Activated naive CD8-positive, alpha-beta T cell treated with anti-CD3 and anti-CD28 coated beads for 36 hours (primary cell): ENCODE results near the gene LFNG. TPM values are rescaled to one million over a fixed set of nuclear protein-coding genes. Genes with fewer than 3 reads are reported as not detected.

Source experiments
- DNase-seq: peaks from one replicate; pipeline ENCODE4 v3.0.0; 2021
- H3K27ac Mint-ChIP-seq: one replicate; pipeline ENCODE4 v1.8.0; 2022; ENCODE audit warnings: mild to moderate bottlenecking, moderate library complexity, mixed read lengths
- H3K27me3 Mint-ChIP-seq: one replicate; pipeline ENCODE4 v1.8.0; 2022; ENCODE audit warnings: mild to moderate bottlenecking, mixed read lengths
- H3K36me3 Mint-ChIP-seq: one replicate; pipeline ENCODE4 v1.8.0; 2021; ENCODE audit warnings: mild to moderate bottlenecking, mixed read lengths
- H3K4me1 Mint-ChIP-seq: one replicate; pipeline ENCODE4 v1.8.0; 2021; ENCODE audit warnings: mixed read lengths
- H3K4me3 Mint-ChIP-seq: one replicate; pipeline ENCODE4 v1.8.0; 2022; ENCODE audit warnings: mild to moderate bottlenecking, moderate library complexity, mixed read lengths
- H3K9me3 Mint-ChIP-seq: one replicate; pipeline ENCODE4 v1.8.0; 2022; ENCODE audit warnings: mixed read lengths
- total RNA-seq, 2 experiments: library from RNA; stranded (reverse); gene quantifications; one replicate each; pipeline ENCODE4 v1.2.3, GENCODE V29; 2021

LFNG gene
- total RNA-seq, 2 experiments from 2014 or later: 21.0 to 25.8 TPM

DNA sequence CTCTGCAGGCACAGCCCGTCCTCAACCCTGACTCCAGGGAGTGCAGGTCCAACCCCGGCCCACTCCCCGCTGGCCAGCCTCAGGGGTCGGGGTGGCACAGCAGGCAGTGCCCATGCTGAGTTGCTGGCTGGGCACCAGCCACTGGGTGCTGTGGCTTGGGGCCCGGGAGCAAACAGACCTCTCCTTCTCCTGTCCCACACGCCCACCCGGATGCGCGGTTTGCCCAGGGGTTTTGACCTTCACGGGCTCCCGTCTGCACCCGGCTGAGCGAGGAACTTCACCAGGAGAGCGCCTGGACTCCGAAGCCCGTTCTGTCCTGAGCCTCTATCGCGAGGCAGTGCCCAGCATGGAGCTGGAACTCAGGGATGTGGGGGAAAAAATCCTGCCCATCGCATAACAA is 40.8 kb upstream of the LFNG start:
- Mint-ChIP-seq H3K4me1 (peaks cover 3% of the 10 kb centered on the region), H3K36me3 (no peaks in the 10 kb centered on the region), H3K27me3 (no peaks in the 10 kb centered on the region), H3K4me3 (no peak overlapping the region), H3K9me3 (peaks cover 3% of the 10 kb centered on the region), H3K27ac (no peak overlapping the region)
- DNase-seq: no peak

DNA sequence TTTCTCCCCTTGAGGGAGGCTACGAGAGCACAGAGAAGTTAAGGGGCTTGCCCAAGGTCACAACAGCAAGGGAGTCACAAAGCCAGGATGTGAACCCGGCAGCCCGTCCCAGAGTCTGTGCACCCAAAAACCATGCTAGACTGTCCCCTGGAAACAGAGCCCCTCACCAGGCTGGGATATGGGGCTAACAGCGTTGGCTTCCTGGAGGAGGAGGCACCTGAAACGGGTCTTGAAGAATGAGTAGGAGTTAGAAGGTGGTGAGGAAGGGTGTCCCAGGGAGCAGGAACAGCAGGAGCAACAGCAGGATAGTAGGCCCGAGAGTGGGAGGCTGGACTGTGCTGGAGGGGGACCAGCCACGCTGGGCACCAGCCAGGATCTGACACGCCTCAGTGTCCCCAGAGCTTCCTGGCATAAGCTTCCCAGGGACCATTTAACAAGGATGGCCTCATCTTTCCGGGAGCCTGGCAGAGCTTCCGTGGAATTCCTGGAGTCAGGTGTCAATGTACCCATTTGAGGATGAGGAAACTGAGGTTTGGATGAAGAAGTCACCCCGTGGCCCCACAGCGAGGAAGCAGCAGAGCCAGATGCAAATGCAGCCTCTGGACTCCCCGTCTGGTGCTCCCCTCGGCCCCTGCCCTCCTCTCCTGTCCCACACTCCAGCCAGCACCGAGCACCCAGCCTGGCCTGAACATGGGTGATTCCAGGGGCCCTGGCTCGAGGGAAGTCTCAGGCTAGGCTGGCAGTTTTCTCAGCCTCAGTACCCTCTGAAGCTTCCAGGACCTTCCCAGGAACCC is 40.1 kb upstream of the LFNG start:
- Mint-ChIP-seq H3K27ac (no peak overlapping the region), H3K36me3 (no peaks in the 10 kb centered on the region), H3K27me3 (no peaks in the 10 kb centered on the region), H3K9me3 (peaks cover 3% of the 10 kb centered on the region), H3K4me1 (peaks cover 3% of the 10 kb centered on the region), H3K4me3 (no peak overlapping the region)
- no peak for DNase-seq

DNA sequence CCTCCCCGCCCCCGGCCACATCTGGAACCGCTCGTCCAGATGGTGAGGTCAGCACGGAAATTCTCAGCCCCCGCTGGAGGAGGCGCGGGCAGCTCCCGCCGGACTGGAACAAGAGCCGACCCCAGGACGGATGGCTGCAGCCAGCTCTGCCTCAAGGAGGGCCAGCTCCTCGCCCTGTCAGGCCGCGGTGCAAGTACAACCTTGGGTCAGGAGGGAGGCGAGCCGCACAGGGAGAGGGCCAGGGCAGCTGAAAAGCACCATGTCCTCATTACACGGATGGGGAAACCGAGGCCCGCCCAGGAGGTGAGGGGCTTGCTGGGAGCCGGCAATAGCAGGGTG is 39.5 kb upstream of the LFNG start:
- Mint-ChIP-seq H3K4me1 (peaks cover 3% of the 10 kb centered on the region), H3K36me3 (no peaks in the 10 kb centered on the region), H3K9me3 (peaks cover 3% of the 10 kb centered on the region), H3K27me3 (no peaks in the 10 kb centered on the region), H3K27ac (no peak overlapping the region), H3K4me3 (no peak overlapping the region)
- no peak for DNase-seq

DNA sequence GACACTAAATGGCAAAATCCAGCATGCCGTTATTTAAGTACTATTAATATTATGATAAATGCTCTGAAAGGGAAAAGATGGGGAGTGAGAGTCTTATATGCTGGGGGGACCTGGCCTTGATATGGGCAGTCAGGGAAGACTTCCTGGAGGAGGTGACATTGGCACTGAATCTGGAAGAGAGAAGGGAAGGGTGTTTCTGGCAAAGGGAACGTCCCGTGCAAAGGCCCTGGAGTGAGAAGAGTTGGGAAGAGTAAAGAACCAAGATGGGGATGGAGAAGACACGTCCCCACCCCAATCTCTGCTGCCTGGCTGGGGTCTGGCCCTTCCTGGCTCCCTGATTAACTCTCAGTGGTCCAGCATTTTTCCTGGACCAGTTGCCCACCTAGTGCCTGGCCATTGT is 38.4 kb upstream of the LFNG start:
- no peaks in the 10 kb centered on the region for H3K27me3 Mint-ChIP-seq
- H3K27ac Mint-ChIP-seq: no peak overlapping the region
- no peak overlapping the region for H3K4me3 Mint-ChIP-seq
- no peak for DNase-seq
- peaks cover 3% of the 10 kb centered on the region for H3K9me3 Mint-ChIP-seq
- H3K4me1 Mint-ChIP-seq: peaks cover 3% of the 10 kb centered on the region
- no peaks in the 10 kb centered on the region for H3K36me3 Mint-ChIP-seq

DNA sequence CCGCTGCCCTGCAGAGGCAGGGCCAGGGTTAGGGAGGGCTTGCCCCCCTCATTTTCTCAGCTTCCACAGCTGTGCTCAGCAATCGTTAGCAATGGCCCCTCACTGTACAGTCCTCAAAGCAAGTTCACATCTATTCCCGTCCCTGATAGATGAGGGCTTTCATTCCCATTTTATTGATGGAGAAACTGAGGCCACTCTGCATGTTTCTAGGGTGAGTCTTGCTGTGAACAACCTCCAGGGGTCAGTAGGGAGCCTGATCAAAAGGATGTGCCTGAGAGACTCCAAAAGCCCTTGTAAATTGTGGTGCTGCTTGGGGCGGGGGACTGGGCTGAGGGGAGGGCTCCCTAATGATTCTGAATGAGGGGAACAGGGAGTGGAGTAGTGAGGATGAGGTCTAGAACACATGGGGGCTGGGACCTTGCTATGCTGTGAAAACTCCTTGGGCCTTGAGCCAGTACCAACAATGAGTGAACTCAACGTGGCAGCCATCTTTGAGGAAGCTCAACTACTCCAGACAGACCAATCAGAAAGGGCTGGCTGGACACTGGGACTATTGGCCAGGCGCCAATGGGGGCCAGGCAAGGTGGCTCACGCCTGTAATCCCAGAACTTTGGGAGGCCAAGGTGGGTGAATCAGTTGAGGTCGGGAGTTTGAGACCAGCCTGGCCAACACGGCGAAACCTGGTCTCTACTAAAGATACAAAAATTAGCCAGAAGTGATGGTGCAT is 36.7 kb upstream of the LFNG start:
- H3K36me3 Mint-ChIP-seq: no peaks in the 10 kb centered on the region
- no peaks in the 10 kb centered on the region for H3K4me1 Mint-ChIP-seq
- no peak for DNase-seq
- no peak overlapping the region for H3K4me3 Mint-ChIP-seq
- no peak overlapping the region for H3K27ac Mint-ChIP-seq
- H3K9me3 Mint-ChIP-seq: peaks cover 3% of the 10 kb centered on the region
- no peaks in the 10 kb centered on the region for H3K27me3 Mint-ChIP-seq

DNA sequence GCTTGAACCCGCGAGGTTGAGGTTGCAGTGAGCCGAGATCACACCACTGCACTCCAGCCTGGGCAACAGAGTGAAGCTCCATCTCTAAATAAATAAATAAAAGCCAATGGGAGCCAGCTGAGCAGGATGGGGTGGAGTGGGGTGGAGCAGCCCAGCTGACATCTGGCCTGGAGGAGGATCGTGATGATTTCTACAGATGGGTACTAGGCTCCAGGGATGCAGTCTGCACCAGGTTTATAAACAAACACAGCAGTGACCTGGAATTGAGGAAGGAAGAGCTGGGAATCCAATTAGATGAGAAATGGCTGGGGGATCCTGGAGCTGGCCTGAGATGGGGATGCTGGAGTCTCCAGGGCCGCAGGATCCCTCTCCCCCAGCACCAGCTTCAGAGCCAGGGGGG is 36.1 kb upstream of the LFNG start:
- no peaks in the 10 kb centered on the region for H3K27me3 Mint-ChIP-seq
- H3K4me3 Mint-ChIP-seq: no peak overlapping the region
- no peak for DNase-seq
- H3K27ac Mint-ChIP-seq: no peak overlapping the region
- H3K4me1 Mint-ChIP-seq: no peaks in the 10 kb centered on the region
- no peaks in the 10 kb centered on the region for H3K36me3 Mint-ChIP-seq
- H3K9me3 Mint-ChIP-seq: peaks cover 3% of the 10 kb centered on the region

DNA sequence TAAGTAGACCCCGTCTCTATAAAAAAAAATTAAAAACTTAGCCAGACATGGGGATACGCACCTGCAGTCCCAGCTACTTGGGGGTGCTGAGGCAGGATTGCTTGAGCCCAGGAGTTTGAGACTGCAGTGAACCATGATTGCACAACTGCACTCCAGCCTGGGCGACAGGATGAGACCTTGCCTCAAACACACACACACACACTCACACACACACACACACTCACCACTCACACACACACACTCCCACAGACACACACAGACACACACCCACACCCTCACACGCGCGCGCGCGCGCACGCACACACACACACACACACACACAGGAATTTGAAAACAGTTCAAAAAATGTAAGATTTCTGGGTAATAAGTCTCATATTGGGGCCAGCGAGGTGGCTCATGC is 34.7 kb upstream of the LFNG start:
- H3K4me3 Mint-ChIP-seq: no peak overlapping the region
- H3K27ac Mint-ChIP-seq: no peak overlapping the region
- H3K27me3 Mint-ChIP-seq: no peaks in the 10 kb centered on the region
- DNase-seq: no peak
- no peaks in the 10 kb centered on the region for H3K36me3 Mint-ChIP-seq
- peaks cover 3% of the 10 kb centered on the region for H3K9me3 Mint-ChIP-seq
- peaks cover 1% of the 10 kb centered on the region for H3K4me1 Mint-ChIP-seq

DNA sequence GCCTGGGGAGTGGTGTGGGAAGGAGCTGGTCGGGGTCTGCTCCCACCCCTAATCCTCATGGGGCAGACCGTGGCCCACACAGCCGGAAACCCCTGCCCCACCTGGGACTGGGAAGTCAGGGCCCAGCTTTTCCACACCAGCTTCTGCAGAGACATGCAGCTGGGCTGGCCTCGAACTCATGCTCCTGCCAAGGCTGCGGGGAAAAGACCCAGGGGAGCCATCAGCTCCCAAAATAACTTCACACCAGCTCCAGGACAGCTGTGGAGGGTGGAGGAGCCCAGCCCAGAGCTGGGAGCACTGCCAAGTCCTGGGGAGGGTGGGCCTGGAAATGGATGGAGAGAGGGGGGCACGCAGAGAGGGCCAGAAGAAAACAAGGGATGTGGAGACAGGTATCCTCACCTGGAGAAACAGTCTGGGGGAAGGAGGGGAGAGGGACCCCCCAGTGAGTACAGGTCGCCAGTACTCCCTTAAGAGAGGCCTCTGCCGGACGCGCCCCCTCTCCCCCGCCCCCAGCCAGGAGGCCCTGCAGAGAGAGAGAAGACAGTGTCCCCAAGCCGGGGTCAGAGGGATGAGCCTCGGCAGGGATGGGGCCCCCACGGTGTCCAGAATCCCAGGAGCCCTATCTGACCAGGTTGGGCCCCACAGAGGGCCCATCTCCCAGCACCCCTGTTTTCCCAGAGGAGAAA is 31.8 kb upstream of the LFNG start:
- Mint-ChIP-seq H3K36me3 (no peaks in the 10 kb centered on the region), H3K27me3 (no peaks in the 10 kb centered on the region), H3K4me3 (no peak overlapping the region), H3K9me3 (peaks cover 4% of the 10 kb centered on the region), H3K27ac (no peak overlapping the region), H3K4me1 (peaks cover 1% of the 10 kb centered on the region)
- no peak for DNase-seq

DNA sequence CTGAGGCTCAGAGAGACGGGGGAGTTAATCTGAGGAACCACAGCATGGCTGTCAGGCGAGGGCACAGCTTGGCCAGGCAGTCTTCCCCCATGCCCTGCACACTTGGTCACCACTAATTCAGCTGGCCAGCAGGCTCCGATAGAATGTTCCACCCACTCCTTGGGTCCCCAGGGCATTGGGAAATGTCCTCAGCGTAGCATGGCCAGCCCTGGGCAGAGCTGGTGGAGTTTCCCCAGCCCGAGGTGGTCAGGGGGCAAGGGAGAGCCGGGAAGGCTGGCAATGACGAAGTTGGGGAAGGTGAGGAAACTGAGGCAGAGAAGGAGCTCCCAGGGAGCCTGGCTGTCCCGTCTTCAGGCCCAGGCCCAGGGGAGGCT is 31.3 kb upstream of the LFNG start:
- Mint-ChIP-seq H3K4me3 (no peak overlapping the region), H3K27ac (no peak overlapping the region), H3K4me1 (peaks cover 1% of the 10 kb centered on the region), H3K27me3 (no peaks in the 10 kb centered on the region), H3K36me3 (no peaks in the 10 kb centered on the region), H3K9me3 (peaks cover 2% of the 10 kb centered on the region)
- DNase-seq: no peak

DNA sequence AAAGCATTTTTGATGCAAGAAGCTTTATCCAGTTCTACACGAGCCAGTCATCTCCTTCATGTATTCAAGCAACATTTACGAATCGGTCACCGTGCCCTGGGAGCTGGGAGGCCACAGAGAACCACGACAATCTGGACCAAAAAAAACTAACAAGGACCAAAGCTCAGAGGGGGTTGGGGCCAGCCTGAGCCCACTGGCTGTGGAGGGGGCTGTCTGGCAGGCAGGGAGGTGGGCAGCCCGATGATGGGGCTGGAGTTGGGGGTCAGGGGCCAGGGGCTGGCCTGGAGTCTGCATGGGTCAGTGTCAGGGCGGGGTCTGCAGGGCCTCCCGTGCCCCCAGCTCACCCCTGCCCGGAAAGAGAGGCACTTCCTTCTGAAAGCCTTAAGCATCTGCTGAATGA is 30.9 kb upstream of the LFNG start:
- Mint-ChIP-seq H3K27me3 (no peaks in the 10 kb centered on the region), H3K27ac (no peak overlapping the region), H3K36me3 (no peaks in the 10 kb centered on the region), H3K4me1 (peaks cover 1% of the 10 kb centered on the region), H3K4me3 (no peak overlapping the region), H3K9me3 (peaks cover 2% of the 10 kb centered on the region)
- DNase-seq: no peak

DNA sequence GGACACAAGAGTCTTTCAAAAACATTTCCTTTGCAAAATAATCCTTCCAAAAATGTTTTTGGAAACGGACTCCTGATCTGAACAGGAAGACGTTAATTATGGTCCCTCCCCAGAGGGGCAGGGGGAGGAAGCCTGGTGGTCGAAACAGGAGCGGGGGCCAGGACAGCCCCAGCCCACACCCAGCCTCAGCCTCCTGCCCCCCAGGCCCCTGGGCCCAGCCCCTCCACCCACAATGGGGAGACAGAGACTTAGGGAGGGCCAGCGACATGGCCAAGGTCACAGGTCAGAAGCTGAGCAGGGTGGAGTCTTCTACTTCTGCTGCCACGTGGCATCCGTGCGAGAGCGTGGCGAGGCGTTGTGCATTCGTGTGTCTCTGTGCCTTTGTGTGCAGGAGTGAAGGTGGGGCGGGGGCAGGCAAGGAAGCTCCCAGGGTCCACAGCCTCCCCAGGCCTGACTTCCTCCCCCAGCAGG is 29.4 kb upstream of the LFNG start:
- peaks cover 1% of the 10 kb centered on the region for H3K4me1 Mint-ChIP-seq
- H3K4me3 Mint-ChIP-seq: no peak overlapping the region
- no peaks in the 10 kb centered on the region for H3K36me3 Mint-ChIP-seq

DNA sequence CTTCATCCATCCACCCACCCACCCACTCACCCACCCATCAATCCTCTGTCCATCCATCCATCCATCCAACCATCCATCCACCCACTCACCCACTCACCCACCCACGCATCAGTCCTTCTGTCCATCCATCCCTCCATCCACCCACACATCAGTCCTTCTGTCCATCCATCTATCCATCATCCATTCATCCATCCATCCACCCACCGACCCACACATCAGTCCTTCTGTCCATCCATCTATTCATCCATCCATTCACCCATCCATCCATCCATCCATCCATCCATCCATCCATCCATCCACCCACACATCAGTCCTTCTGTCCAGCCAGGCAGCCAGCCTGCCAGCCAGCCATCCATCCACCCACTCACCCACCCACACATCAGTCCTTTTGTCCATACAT is 27.5 kb upstream of the LFNG start:
- peaks cover 2% of the 10 kb centered on the region for H3K9me3 Mint-ChIP-seq
- DNase-seq: no peak
- no peaks in the 10 kb centered on the region for H3K36me3 Mint-ChIP-seq
- H3K4me1 Mint-ChIP-seq: peaks cover 1% of the 10 kb centered on the region
- H3K4me3 Mint-ChIP-seq: no peak overlapping the region
- peak overlapping the region; percentile 49 for H3K27ac Mint-ChIP-seq
- H3K27me3 Mint-ChIP-seq: no peaks in the 10 kb centered on the region

More for the DNA sequence above, 29.4 kb upstream of the LFNG start:
- DNase-seq: no peak
- Mint-ChIP-seq H3K9me3 (peaks cover 2% of the 10 kb centered on the region), H3K27me3 (no peaks in the 10 kb centered on the region), H3K27ac (no peak overlapping the region)

DNA sequence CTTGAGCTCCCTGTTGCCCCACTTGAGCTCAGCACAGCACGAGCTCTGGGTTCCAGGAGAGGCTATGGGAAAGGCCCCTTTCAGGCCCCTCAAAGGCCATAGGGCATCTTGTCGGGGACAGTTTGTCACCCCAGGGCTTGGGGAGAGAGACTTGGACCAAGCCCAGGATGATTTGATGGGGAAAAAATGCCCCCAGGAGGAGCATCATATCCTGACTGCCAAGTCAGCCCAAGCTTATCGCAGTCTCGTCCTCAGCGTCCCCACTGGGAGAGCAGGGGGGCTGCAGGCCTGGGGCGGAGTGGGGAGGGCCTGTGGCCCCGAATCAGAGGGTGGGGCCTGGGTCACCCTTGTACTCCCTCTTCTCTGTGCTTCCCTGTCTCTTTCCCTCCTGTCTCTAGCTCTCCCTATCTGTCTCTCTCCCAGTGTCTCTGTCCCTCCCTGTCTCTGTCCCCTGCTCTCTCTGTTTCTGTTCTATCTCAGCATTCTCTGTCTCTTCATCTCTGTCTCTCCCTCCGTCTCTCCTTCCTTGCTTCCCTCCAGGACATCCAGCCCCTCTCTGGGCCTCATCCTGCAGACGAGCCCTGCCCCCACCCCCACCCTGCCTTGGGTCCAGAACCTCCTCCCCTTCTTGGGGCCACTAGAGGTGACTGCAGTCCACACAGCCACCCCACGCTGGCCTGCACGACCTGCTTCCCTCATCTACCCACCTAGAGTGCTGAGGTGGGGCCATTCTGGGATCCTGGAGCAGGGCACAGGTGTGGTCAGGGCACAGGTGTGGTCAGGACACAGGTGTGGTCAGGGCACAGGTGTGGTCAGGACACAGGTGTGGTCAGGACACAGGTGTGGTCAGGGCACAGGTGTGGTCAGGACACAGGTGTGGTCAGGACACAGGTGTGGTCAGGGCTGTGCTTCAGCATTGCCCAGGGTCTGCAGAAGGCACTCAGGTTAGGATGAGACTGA is 26.1 kb upstream of the LFNG start:
- H3K4me1 Mint-ChIP-seq: peaks cover 1% of the 10 kb centered on the region
- no peak overlapping the region for H3K4me3 Mint-ChIP-seq
- H3K36me3 Mint-ChIP-seq: no peaks in the 10 kb centered on the region
- H3K27me3 Mint-ChIP-seq: no peaks in the 10 kb centered on the region
- peaks cover 2% of the 10 kb centered on the region for H3K9me3 Mint-ChIP-seq
- no peak for DNase-seq
- no peak overlapping the region for H3K27ac Mint-ChIP-seq

DNA sequence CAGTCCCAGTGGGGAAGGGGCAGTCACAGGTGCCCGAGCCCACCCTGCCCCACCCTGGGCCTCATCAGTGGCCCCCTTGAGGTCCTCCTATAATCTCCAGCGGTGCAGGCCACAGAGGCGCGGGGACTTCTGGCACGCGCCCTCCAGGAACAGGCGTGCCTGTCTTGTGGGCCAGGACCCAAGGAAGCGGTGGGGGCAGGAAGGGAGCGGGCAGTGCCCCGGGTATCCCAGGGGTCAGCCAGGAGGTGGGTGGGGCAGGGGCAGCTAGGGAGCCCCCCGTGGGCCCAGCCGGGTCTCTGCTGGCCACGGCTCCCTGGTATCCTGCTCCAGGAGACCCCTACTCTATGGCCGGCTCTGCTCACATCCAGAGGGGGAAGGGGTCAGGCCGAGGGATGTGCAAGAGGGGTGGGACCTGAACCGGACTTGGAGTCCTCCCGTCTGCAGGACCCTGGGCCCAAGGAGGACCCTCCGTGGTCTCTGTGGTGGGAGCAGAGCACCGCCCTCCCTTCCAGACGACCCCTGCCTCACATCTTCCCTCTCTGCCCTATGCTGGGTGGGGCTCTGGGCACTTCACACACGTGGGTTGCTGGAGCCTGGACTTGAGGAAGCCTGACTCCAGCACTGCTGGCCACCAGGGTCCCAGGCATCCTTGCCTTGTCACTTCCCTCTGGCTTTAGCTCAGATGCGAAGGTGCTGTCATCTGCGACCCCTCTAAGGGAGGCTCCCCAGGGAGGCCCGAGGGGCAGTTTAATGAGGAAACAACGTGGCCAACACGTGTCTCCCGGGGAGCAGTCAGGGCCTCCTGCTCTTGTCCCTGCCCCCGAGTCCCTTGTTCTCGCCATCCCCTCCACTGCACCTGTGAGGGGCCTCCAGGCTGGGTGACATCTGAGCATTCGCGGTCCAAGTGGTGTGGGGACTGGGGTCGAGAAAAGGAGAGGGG is 25.1 kb upstream of the LFNG start:
- peaks cover 2% of the 10 kb centered on the region for H3K9me3 Mint-ChIP-seq
- no peak for DNase-seq
- no peaks in the 10 kb centered on the region for H3K4me1 Mint-ChIP-seq
- no peaks in the 10 kb centered on the region for H3K27me3 Mint-ChIP-seq
- no peaks in the 10 kb centered on the region for H3K36me3 Mint-ChIP-seq
- H3K4me3 Mint-ChIP-seq: no peak overlapping the region
- H3K27ac Mint-ChIP-seq: no peak overlapping the region
